Neuronal stem cell (in vitro differentiated cells): ENCODE results near the gene CHRDL2.

Experiments
- DNase-seq: peaks from one replicate; pipeline ENCODE4 v3.0.0-alpha.2; 2013; ENCODE audit warnings: low spot score
- H2AFZ ChIP-seq: one replicate; pipeline ENCODE4 v1.6.1; 2013; ENCODE audit warnings: mild to moderate bottlenecking, low read length, inconsistent platforms
- H2AK5ac ChIP-seq: 2 replicates; pipeline ENCODE4 v1.6.1; 2013; ENCODE audit warnings: low read depth, mild to moderate bottlenecking, inconsistent platforms, low read length, moderate library complexity, mixed read lengths
- H2BK120ac ChIP-seq: 2 replicates; pipeline ENCODE4 v1.6.1; 2013; ENCODE audit warnings: low read depth, mild to moderate bottlenecking, inconsistent platforms, low read length, moderate library complexity, mixed read lengths
- H2BK12ac ChIP-seq: one replicate; pipeline ENCODE4 v1.6.1; 2013; ENCODE audit warnings: low read length, inconsistent platforms
- H2BK15ac ChIP-seq: 2 replicates; pipeline ENCODE4 v1.6.1; 2013; ENCODE audit warnings: mild to moderate bottlenecking, low read length, inconsistent platforms, mixed read lengths
- H2BK5ac ChIP-seq: one replicate; pipeline ENCODE4 v1.6.1; 2013; ENCODE audit warnings: inconsistent platforms, mild to moderate bottlenecking, low read length, moderate library complexity
- H3K14ac ChIP-seq: one replicate; pipeline ENCODE4 v1.6.1; 2013; ENCODE audit warnings: low read length, inconsistent platforms
- H3K18ac ChIP-seq: 2 replicates; pipeline ENCODE4 v1.6.1; 2013; ENCODE audit warnings: low read length, inconsistent platforms
- H3K23ac ChIP-seq: 2 replicates; pipeline ENCODE4 v1.6.1; 2013; ENCODE audit warnings: low read depth, mild to moderate bottlenecking, mixed read lengths, low read length, inconsistent platforms; ENCODE audit not compliant: poor library complexity
- H3K27ac ChIP-seq: replicated peaks from 3 replicates; pipeline ENCODE4 v1.5.1; 2013; ENCODE audit warnings: low read length, inconsistent platforms
- H3K27me3 ChIP-seq, 3 experiments: 2 replicates each; pipeline ENCODE4 v1.6.1; 2013; ENCODE audit warnings: low read length in 3 of 3, mild to moderate bottlenecking in 2 of 3, inconsistent platforms in 1 of 3, low read depth in 1 of 3, mixed read lengths in 1 of 3, moderate library complexity in 1 of 3; ENCODE audit not compliant: control insufficient read depth in 3 of 3, insufficient read depth in 3 of 3
- H3K36me3 ChIP-seq, 2 donors: replicated peaks in 1 of 2; 2 replicates each; pipeline ENCODE4 v1.6.1; 2013; ENCODE audit warnings: low read length in 2 of 2; ENCODE audit not compliant: control insufficient read depth in 2 of 2, insufficient read depth in 2 of 2
- H3K4ac ChIP-seq: 2 replicates; pipeline ENCODE4 v1.6.1; 2013; ENCODE audit warnings: inconsistent platforms, mild to moderate bottlenecking, low read length, moderate library complexity
- H3K4me1 ChIP-seq, 2 donors: 1 replicate in 1 of 2; 2 replicates in 1 of 2; pipeline ENCODE4 v1.6.1; 2013; ENCODE audit warnings: low read length in 2 of 2, low read depth in 1 of 2; ENCODE audit not compliant: control insufficient read depth in 2 of 2, insufficient read depth in 1 of 2
- H3K4me2 ChIP-seq: one replicate; pipeline ENCODE4 v1.6.1; 2013; ENCODE audit warnings: mild to moderate bottlenecking, low read length, inconsistent platforms; ENCODE audit not compliant: insufficient read depth, poor library complexity, severe bottlenecking
- H3K4me3 ChIP-seq, 2 donors: 2 replicates each; pipeline ENCODE4 v1.5.1; 2013; ENCODE audit warnings: low read length in 2 of 2, mild to moderate bottlenecking in 2 of 2, inconsistent platforms in 1 of 2, moderate library complexity in 1 of 2
- H3K79me1 ChIP-seq: one replicate; pipeline ENCODE4 v1.6.1; 2013; ENCODE audit warnings: low read depth, mild to moderate bottlenecking, inconsistent platforms, low read length, moderate library complexity
- H3K9ac ChIP-seq: one replicate; pipeline ENCODE4 v1.6.1; 2013; ENCODE audit warnings: mild to moderate bottlenecking, low read depth, low read length, inconsistent platforms; ENCODE audit not compliant: poor library complexity
- H3K9me3 ChIP-seq, 2 donors: replicated peaks in 1 of 2; 2 replicates each; pipeline versions ENCODE3 to v1.6.1; 2013; ENCODE audit warnings: low read length in 2 of 2, mild to moderate bottlenecking in 2 of 2, inconsistent platforms in 1 of 2, low read depth in 1 of 2, mixed read lengths in 1 of 2, moderate library complexity in 1 of 2; ENCODE audit not compliant: control insufficient read depth in 2 of 2, insufficient read depth in 1 of 2
- H4K8ac ChIP-seq: one replicate; pipeline ENCODE4 v1.6.1; 2013; ENCODE audit warnings: low read depth, mild to moderate bottlenecking, inconsistent platforms, low read length, moderate library complexity
- H4K91ac ChIP-seq: one replicate; pipeline ENCODE4 v1.6.1; 2013; ENCODE audit warnings: low read length, low read depth, mild to moderate bottlenecking, inconsistent platforms; ENCODE audit not compliant: poor library complexity
- WGBS, 2 donors: extraction: QIAGEN DNeasy Blood & Tissue Kit; methylation state at CpG; one replicate each; pipeline ENCODE4 v1.1.7; 2013; ENCODE audit warnings: missing lambda C conversion rate in 2 of 2, mixed read lengths in 1 of 2; ENCODE audit not compliant: insufficient read length in 2 of 2, insufficient replicate concordance in 1 of 2; ENCODE audit errors: extremely low coverage in 2 of 2; 5-methylcytosine and 5-hydroxymethylcytosine counted together

CHRDL2 gene

DNA sequence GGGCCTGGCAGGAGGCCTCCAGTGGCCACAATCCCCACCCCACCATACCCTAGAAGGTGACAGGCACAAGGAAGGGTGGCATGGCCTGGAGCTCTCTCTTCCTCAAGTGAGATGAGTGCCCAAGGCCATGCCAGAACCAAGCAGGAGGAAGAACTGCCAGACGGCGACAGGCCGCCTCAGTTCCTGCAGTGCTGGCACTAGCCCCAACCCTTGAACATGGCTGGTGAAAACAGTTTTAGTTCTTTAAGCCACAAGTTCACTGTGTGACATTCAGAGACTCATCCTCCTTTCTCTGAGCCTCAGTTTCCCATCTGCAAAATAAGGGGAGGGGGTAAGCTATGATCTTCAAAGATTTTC is 9.8 kb downstream of the CHRDL2 start:
- no peak overlapping the region for H3K4me2 ChIP-seq
- no CpG with 5 or more reads among the region's 3 CpGs for WGBS, 2 donors
- no peak overlapping the region for H2BK5ac ChIP-seq
- peaks cover 9 to 17% of the 10 kb centered on the region in 2 donors for H3K4me1 ChIP-seq
- no peak overlapping the region for H3K4me3 ChIP-seq
- H2BK15ac ChIP-seq = no peak overlapping the region
- H3K4ac ChIP-seq = no peak overlapping the region
- H3K23ac ChIP-seq = no peak overlapping the region
- H3K9ac ChIP-seq = no peak overlapping the region
- H2AFZ ChIP-seq = no peak overlapping the region
- no peak overlapping the region for H2BK120ac ChIP-seq
- no peak overlapping the region for H4K91ac ChIP-seq
- no peak overlapping the region for H2BK12ac ChIP-seq
- no peak overlapping the region for H3K27ac ChIP-seq
- no peaks in the 10 kb centered on the region for H3K36me3 ChIP-seq
- H2AK5ac ChIP-seq = peak overlapping the region; percentile 20
- H4K8ac ChIP-seq = no peak overlapping the region
- H3K9me3 ChIP-seq = no peaks in the 10 kb centered on the region
- H3K14ac ChIP-seq = peak overlapping the region; percentile 25
- no peak for DNase-seq
- peak overlapping the region; percentile 58 for H3K18ac ChIP-seq
- H3K27me3 ChIP-seq = peaks cover 0 to 43% (median 2%) of the 10 kb centered on the region in 3 experiments
- H3K79me1 ChIP-seq = no peaks in the 10 kb centered on the region

DNA sequence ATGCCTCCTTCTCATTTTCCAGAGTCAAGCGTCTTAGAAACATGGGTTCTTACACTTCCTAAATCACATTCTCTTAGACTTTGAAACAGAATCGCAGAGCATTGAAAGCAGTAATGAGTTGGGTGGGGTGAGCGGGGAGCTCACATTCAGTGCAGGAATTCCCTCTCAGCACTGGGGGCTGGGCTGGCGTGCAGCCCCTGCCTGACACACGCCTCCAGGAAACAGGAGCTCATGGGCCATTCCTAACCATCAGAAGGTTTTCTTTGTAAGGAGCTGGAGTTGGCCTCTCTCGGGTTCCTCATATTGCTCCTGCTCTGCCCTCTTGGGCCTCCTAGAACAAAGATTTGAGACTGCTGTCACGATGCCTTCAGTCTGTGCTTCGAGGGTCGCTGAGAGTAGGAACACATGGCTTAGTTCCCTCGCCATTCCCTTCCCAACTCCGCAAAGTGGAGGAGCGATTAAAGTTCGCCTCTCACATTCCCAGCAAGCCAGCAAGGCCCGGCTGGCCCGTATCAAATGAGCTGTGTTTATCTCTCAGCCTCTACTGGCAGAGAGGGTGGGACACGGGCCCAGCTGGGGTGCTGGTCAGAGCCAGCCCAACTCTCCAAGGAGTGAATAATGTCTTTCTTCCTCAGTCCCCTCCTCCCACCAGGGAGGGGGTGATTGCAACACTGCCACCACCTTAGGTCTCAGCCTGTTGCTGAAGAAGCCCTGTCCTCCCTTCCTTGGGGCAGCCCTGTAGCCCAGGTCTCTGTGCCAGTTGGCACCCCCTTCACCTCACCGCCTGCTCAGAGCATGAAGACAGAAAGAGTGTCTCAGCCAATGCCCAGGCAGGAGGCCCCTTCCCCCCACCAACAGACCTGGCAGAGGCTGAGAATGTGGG is 10.4 kb downstream of the CHRDL2 start:
- H3K14ac ChIP-seq = peak overlapping the region; percentile 25
- H3K4me1 ChIP-seq = peaks cover 9 to 17% of the 10 kb centered on the region in 2 donors
- H3K4me2 ChIP-seq = no peak overlapping the region
- H3K4ac ChIP-seq = no peak overlapping the region
- H2BK12ac ChIP-seq = no peak overlapping the region
- no peak overlapping the region for H2BK15ac ChIP-seq
- H3K9ac ChIP-seq = no peak overlapping the region
- peak overlapping the region; percentile 20 for H2AK5ac ChIP-seq
- no peak overlapping the region for H3K27ac ChIP-seq
- H3K27me3 ChIP-seq = peaks cover 0 to 37% (median 2%) of the 10 kb centered on the region in 3 experiments
- no peak overlapping the region for H3K4me3 ChIP-seq
- no CpG with 5 or more reads among the region's 17 CpGs for WGBS, 2 donors
- peak overlapping the region; percentile 58 for H3K18ac ChIP-seq
- H3K79me1 ChIP-seq = no peaks in the 10 kb centered on the region
- no peak overlapping the region for H4K91ac ChIP-seq
- peak overlapping the region; percentile 85 for H2AFZ ChIP-seq
- no peak overlapping the region for H4K8ac ChIP-seq
- no peak for DNase-seq
- H2BK120ac ChIP-seq = no peak overlapping the region
- H3K23ac ChIP-seq = no peak overlapping the region
- no peaks in the 10 kb centered on the region for H3K9me3 ChIP-seq
- H2BK5ac ChIP-seq = no peak overlapping the region
- H3K36me3 ChIP-seq = no peaks in the 10 kb centered on the region

DNA sequence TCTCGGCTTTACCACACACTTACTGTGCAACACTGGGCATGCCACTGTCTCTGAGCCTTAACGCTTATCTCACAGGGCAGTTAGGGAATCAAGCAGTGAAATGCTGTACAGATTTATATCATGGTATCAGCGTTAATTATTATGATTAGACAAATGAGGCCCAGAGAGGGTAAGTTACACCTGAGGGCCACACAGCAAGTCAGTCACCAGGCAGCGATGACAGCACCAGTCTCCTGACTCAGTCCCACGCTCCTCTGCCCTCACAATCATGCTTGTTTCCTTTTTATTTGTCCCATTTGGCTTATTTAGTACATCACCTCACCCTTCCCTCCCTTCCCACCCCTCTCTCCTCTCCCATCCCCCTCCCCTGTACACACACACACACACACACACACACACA is 12.2 kb downstream of the CHRDL2 start:
- peaks cover 0 to 23% (median under 1%) of the 10 kb centered on the region in 3 experiments for H3K27me3 ChIP-seq
- peaks cover 9 to 17% of the 10 kb centered on the region in 2 donors for H3K4me1 ChIP-seq
- H3K23ac ChIP-seq = no peak overlapping the region
- no peak overlapping the region for H2BK120ac ChIP-seq
- H3K9ac ChIP-seq = no peak overlapping the region
- no peak overlapping the region for H2AFZ ChIP-seq
- no peaks in the 10 kb centered on the region for H3K36me3 ChIP-seq
- H4K91ac ChIP-seq = no peak overlapping the region
- no peak overlapping the region for H2BK5ac ChIP-seq
- no peak overlapping the region for H2BK15ac ChIP-seq
- H2AK5ac ChIP-seq = no peak overlapping the region
- no peak overlapping the region for H4K8ac ChIP-seq
- H2BK12ac ChIP-seq = no peak overlapping the region
- H3K9me3 ChIP-seq = no peaks in the 10 kb centered on the region
- WGBS, 2 donors = no CpG with 5 or more reads among the region's 5 CpGs
- H3K79me1 ChIP-seq = no peaks in the 10 kb centered on the region
- no peak overlapping the region for H3K4me2 ChIP-seq
- H3K14ac ChIP-seq = no peak overlapping the region
- H3K4me3 ChIP-seq = no peak overlapping the region
- no peak for DNase-seq
- H3K27ac ChIP-seq = no peak overlapping the region
- H3K4ac ChIP-seq = no peak overlapping the region
- no peak overlapping the region for H3K18ac ChIP-seq

DNA sequence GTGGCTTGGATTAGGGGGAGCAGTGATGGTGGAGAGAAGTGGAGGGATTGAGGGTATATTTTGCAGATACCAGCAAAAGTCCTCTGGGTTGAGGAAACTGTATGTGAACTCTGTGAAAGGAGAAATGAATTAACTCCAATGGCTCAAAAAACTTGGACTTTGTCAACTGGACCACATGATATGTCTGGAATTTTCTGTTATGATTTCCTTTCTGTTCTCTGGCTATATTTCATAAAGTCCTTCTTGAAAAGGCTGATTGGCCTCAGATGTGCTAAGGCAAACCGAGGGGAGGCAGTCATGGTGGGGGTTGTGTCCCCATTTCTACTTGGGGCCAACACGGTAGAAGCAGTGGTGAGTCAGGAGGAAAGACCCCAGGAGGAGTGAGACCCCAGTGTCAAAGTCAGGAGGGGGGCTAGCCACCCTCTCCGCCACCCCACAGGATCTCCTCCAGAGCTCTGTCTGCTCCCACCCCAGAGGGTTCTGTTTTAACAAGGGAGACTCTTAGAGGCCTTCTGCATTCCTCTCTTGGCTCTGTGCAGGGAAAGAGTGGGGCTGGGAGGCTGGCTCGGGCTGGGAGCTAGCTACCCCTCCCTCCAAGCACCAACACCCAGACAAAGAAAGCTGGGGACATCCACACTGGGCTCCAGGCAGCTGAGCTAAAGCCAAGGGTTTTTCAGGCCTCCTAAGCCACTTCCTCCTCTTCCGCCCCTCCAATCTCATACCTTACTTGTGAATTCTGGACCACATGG is 13.8 kb downstream of the CHRDL2 start:
- WGBS, 2 donors = no CpG with 5 or more reads among the region's 5 CpGs
- Histone ChIP-seq H3K36me3 (no peaks in the 10 kb centered on the region), H2BK120ac (no peak overlapping the region), H3K79me1 (no peaks in the 10 kb centered on the region), H3K4me2 (no peak overlapping the region), H3K27me3 (peaks cover 0 to 7% (median 0%) of the 10 kb centered on the region in 3 experiments), H3K4ac (no peak overlapping the region), H2BK12ac (no peak overlapping the region), H3K9ac (no peak overlapping the region), H2BK15ac (peak overlapping the region; percentile 21), H3K4me1 (peaks cover 9 to 17% of the 10 kb centered on the region in 2 donors), H2AK5ac (no peak overlapping the region), H2BK5ac (peak overlapping the region; percentile 14), H3K9me3 (no peaks in the 10 kb centered on the region), H3K4me3 (no peak overlapping the region), H4K91ac (no peak overlapping the region), H4K8ac (no peak overlapping the region), H3K23ac (no peak overlapping the region), H3K18ac (no peak overlapping the region), H3K27ac (no peak overlapping the region), H3K14ac (no peak overlapping the region), H2AFZ (no peak overlapping the region)
- no peak for DNase-seq
